ENCODE measurements around the gene MEAK7.

Gene MEAK7

DNA sequence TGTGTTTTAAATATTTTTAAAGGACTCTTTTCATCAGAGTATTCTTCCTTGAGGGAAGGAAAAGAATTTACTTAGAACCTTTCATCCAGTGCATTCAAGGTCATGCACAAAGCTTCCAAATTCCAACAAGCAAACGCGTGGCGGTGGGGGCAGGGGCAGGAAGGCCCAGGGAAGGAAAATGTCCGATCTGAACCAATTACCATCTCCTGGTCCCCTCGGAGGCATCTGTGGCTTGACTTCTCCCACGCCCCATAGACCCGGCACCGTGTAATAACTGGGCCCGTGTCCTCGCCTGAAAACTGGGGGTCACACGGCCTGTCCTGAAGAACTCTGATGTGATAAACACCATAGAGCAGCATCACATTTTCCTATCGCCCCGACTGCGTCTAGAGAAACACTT is 18.3 kb downstream of the MEAK7 start:
- POLR2A ChIA-PET: no interaction called here
- TF ChIP-seq, protein P1, sequence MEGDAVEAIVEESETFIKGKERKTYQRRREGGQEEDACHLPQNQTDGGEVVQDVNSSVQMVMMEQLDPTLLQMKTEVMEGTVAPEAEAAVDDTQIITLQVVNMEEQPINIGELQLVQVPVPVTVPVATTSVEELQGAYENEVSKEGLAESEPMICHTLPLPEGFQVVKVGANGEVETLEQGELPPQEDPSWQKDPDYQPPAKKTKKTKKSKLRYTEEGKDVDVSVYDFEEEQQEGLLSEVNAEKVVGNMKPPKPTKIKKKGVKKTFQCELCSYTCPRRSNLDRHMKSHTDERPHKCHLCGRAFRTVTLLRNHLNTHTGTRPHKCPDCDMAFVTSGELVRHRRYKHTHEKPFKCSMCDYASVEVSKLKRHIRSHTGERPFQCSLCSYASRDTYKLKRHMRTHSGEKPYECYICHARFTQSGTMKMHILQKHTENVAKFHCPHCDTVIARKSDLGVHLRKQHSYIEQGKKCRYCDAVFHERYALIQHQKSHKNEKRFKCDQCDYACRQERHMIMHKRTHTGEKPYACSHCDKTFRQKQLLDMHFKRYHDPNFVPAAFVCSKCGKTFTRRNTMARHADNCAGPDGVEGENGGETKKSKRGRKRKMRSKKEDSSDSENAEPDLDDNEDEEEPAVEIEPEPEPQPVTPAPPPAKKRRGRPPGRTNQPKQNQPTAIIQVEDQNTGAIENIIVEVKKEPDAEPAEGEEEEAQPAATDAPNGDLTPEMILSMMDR (IDR thresholded peaks at IDR 0.05; ENCODE audit: control extremely low read depth, extremely low read depth, low read depth, missing control alignments): no peak
- no peak for DNase-seq (ENCODE audit: extremely low spot score)
- CTCF ChIA-PET: interaction anchor here (1.5 to 1.9 kb wide), 2 partner anchors 8 to 20 kb away, joined by 4 to 7 read pairs; no protein-coding TSS in a partner anchor

DNA sequence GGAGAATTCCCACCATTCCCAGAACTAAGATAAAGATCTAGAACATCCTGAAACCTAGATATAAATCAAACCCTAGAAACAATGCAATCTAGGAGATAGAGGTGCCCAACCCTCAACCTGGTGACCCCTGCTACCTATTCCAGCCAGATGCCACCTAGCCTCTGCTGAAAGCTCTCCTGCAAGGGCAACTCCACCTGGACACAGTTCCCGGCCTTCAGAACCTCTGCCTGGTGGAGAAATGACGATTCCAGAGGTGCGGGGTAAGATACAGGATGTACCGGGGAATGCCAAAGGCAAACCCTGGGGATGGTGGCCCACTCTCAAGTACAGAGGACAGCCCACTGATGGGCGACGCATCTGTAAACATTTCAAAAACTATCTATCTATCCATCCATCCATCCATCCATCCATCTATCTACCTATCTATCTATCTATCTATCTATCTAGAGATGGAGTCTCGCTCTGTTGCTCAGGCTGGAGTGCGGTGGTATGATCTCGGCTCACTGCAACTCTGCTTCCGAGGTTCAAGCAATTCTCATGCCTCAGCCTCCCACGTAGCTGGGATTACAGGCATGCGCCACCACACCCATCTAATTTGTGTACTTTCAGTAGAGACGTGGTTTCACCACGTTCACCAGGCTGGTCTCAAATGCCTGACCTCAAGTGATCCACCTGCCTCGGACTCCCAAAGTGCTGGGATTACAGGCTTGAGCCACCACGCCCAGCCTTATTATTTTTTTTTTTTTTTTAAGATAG is 19.0 kb downstream of the MEAK7 start:
- ChIA-PET CTCF (interaction anchor here (3.5 kb wide), 1 partner anchor 20 kb away, joined by 15 read pairs; no protein-coding TSS in a partner anchor), POLR2A (no interaction called here)
- no peak for DNase-seq (ENCODE audit: extremely low spot score)
- TF ChIP-seq, protein P1 (IDR thresholded peaks at IDR 0.05; ENCODE audit: control extremely low read depth, extremely low read depth, low read depth, missing control alignments): no peak

DNA sequence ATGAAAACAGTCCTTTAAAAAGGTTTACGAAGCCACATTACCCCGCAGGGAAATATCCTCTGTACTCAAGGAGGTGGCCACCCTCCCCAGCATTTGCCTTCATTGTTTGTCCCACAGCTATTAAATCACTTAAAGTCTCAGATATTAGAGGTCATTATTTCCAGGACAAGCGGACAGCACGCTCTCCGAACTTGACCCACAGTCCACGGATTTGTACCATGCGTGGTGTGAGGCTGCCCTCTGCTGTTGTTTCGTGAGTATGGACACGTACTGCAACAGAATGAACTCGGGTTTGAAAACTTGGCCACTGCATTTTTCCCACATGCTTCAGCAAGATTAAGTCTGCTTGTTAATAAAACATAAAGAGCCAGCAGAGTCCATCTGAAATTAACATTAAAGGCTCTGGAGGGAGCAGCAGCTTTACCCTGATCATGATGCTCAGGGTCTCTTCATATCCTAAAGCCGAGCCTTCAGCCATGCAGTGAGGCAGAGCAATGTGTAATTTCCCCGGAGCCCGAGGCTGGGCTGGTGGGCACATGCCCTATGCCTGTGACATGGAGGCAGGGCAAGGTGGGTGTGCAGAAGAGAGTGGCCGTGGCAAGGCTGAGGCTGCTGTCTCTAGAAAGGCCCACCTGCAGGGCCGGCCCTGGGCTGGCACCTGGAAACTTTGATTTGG is 19.7 kb downstream of the MEAK7 start:
- TF ChIP-seq, protein P1 (IDR thresholded peaks at IDR 0.05; ENCODE audit: control extremely low read depth, extremely low read depth, low read depth, missing control alignments): peak; percentile 46
- ChIA-PET POLR2A (no interaction called here), CTCF (interaction anchor here (0.7 to 3.5 kb wide), 6 partner anchors 21 to 298 kb away, joined by 3 to 15 read pairs (median 5); partner anchors contain the start of gene TAF1C)
- DNase-seq (ENCODE audit: extremely low spot score): no peak

DNA sequence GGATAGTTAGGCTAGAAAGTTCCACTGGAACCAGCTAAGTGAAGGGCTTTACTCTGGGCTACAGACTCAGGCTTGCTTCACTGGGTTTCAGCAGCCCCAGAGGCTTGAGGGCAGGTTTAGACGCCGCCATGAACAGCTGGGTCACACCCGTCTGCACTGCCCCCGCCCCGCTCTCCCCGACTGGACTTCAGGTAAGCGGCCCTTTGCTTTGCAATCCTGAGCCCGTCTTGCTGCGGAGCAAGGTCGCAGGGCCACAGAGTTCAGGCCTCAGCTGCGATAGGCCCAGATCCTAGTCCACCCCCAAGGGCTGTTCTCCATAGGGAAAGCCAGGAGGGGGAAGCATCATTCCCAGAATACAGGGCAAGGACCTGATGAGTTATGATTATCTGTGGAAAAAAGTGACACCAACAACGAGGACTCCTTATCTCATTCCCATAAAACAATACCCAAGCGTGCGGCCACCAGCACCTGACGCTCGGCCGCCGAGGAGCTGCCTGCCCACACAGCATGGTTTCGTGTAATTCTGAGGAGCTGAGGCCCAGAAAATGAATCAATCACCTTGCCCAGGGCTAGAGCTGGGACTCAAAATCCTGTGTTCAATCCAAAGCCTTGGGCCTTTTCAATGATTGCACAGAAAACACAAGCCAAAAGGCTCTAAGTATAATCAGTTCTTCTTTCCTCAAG is 20.4 kb downstream of the MEAK7 start:
- TF ChIP-seq, protein P1 (IDR thresholded peaks at IDR 0.05; ENCODE audit: control extremely low read depth, extremely low read depth, low read depth, missing control alignments): no peak
- ChIA-PET CTCF (interaction anchor here (0.7 to 3.5 kb wide), 7 partner anchors 9 to 297 kb away, joined by 3 to 15 read pairs (median 4); partner anchors contain the start of gene TAF1C), POLR2A (no interaction called here)
- no peak for DNase-seq (ENCODE audit: extremely low spot score)

DNA sequence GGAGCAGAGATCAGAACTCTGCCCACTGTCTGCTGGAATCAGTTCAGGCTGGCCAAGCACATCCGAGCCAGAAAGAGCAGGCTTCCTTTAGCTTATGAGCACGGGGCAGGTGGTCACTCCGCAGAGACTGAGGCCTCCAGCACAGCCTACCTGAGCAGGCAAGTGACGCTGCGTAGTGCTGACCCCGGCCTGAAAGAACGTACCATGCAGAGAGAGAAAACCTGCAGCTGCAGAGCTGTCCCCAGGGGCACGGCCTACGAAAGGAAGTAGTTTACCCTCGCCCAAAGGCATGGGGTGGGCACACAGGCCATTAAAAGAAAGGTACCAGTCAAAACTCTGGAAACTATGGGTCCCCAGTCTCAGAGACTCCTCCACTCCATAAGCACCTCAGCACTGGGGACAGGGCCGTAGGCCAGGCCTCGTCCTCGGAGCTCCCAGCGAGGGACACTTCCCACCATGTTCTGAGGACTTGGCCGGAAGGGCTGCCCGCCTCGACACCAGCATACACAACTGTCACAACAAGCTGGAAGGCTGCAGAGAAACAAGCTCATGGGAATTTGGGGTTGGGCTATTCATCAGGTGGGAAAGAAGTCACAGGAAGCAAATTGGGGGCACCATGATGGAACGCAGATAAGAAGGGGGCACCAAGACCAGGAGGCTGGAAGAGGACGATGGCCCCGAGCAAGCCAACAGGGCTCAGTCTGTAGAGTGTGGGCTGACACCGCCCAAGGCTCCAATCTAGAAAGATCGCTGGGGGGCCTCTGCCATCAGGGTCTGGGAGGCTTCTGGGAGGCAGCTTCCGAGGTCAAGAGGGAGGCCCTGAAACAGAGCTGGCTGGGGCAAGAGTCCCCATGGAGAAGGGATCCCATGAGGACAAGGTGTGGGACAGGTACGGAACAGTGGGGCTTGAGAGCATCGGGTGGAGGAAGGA is 21.2 kb downstream of the MEAK7 start:
- ChIA-PET POLR2A (no interaction called here), CTCF (interaction anchor here (0.8 to 3.5 kb wide), 7 partner anchors 10 to 296 kb away, joined by 3 to 15 read pairs (median 4); partner anchors contain the start of gene TAF1C)
- TF ChIP-seq, protein P1 (IDR thresholded peaks at IDR 0.05; ENCODE audit: control extremely low read depth, extremely low read depth, low read depth, missing control alignments): no peak
- no peak for DNase-seq (ENCODE audit: extremely low spot score)
